Neuronal stem cell (in vitro differentiated cells): ENCODE data around the gene OR2D2.
A peak's percentile ranks its signal among the peaks of the same experiment; 100 is the strongest.
"Not testable (repeated sequence)": the region's sequence is repeated elsewhere in the genome, so short reads cannot be mapped to it uniquely, and the experiment has no call there.

Experiments
- DNase-seq: peaks from one replicate; pipeline ENCODE4 v3.0.0-alpha.2; 2013; ENCODE audit warnings: low spot score
- H2AFZ ChIP-seq: one replicate; pipeline ENCODE4 v1.6.1; 2013; ENCODE audit warnings: mild to moderate bottlenecking, low read length, inconsistent platforms
- H2AK5ac ChIP-seq: 2 replicates; pipeline ENCODE4 v1.6.1; 2013; ENCODE audit warnings: low read depth, mild to moderate bottlenecking, inconsistent platforms, low read length, moderate library complexity, mixed read lengths
- H2BK120ac ChIP-seq: 2 replicates; pipeline ENCODE4 v1.6.1; 2013; ENCODE audit warnings: low read depth, mild to moderate bottlenecking, inconsistent platforms, low read length, moderate library complexity, mixed read lengths
- H2BK12ac ChIP-seq: one replicate; pipeline ENCODE4 v1.6.1; 2013; ENCODE audit warnings: low read length, inconsistent platforms
- H2BK15ac ChIP-seq: 2 replicates; pipeline ENCODE4 v1.6.1; 2013; ENCODE audit warnings: mild to moderate bottlenecking, low read length, inconsistent platforms, mixed read lengths
- H2BK5ac ChIP-seq: one replicate; pipeline ENCODE4 v1.6.1; 2013; ENCODE audit warnings: inconsistent platforms, mild to moderate bottlenecking, low read length, moderate library complexity
- H3K14ac ChIP-seq: one replicate; pipeline ENCODE4 v1.6.1; 2013; ENCODE audit warnings: low read length, inconsistent platforms
- H3K18ac ChIP-seq: 2 replicates; pipeline ENCODE4 v1.6.1; 2013; ENCODE audit warnings: low read length, inconsistent platforms
- H3K23ac ChIP-seq: 2 replicates; pipeline ENCODE4 v1.6.1; 2013; ENCODE audit warnings: low read depth, mild to moderate bottlenecking, mixed read lengths, low read length, inconsistent platforms; ENCODE audit not compliant: poor library complexity
- H3K27ac ChIP-seq: replicated peaks from 3 replicates; pipeline ENCODE4 v1.5.1; 2013; ENCODE audit warnings: low read length, inconsistent platforms
- H3K27me3 ChIP-seq, 3 experiments: 2 replicates each; pipeline ENCODE4 v1.6.1; 2013; ENCODE audit warnings: low read length in 3 of 3, mild to moderate bottlenecking in 2 of 3, inconsistent platforms in 1 of 3, low read depth in 1 of 3, mixed read lengths in 1 of 3, moderate library complexity in 1 of 3; ENCODE audit not compliant: control insufficient read depth in 3 of 3, insufficient read depth in 3 of 3
- H3K36me3 ChIP-seq, 2 donors: replicated peaks in 1 of 2; 2 replicates each; pipeline ENCODE4 v1.6.1; 2013; ENCODE audit warnings: low read length in 2 of 2; ENCODE audit not compliant: control insufficient read depth in 2 of 2, insufficient read depth in 2 of 2
- H3K4ac ChIP-seq: 2 replicates; pipeline ENCODE4 v1.6.1; 2013; ENCODE audit warnings: inconsistent platforms, mild to moderate bottlenecking, low read length, moderate library complexity
- H3K4me1 ChIP-seq, 2 donors: 1 replicate in 1 of 2; 2 replicates in 1 of 2; pipeline ENCODE4 v1.6.1; 2013; ENCODE audit warnings: low read length in 2 of 2, low read depth in 1 of 2; ENCODE audit not compliant: control insufficient read depth in 2 of 2, insufficient read depth in 1 of 2
- H3K4me2 ChIP-seq: one replicate; pipeline ENCODE4 v1.6.1; 2013; ENCODE audit warnings: mild to moderate bottlenecking, low read length, inconsistent platforms; ENCODE audit not compliant: insufficient read depth, poor library complexity, severe bottlenecking
- H3K4me3 ChIP-seq, 2 donors: 2 replicates each; pipeline ENCODE4 v1.5.1; 2013; ENCODE audit warnings: low read length in 2 of 2, mild to moderate bottlenecking in 2 of 2, inconsistent platforms in 1 of 2, moderate library complexity in 1 of 2
- H3K79me1 ChIP-seq: one replicate; pipeline ENCODE4 v1.6.1; 2013; ENCODE audit warnings: low read depth, mild to moderate bottlenecking, inconsistent platforms, low read length, moderate library complexity
- H3K9ac ChIP-seq: one replicate; pipeline ENCODE4 v1.6.1; 2013; ENCODE audit warnings: mild to moderate bottlenecking, low read depth, low read length, inconsistent platforms; ENCODE audit not compliant: poor library complexity
- H3K9me3 ChIP-seq, 2 donors: replicated peaks in 1 of 2; 2 replicates each; pipeline versions ENCODE3 to v1.6.1; 2013; ENCODE audit warnings: low read length in 2 of 2, mild to moderate bottlenecking in 2 of 2, inconsistent platforms in 1 of 2, low read depth in 1 of 2, mixed read lengths in 1 of 2, moderate library complexity in 1 of 2; ENCODE audit not compliant: control insufficient read depth in 2 of 2, insufficient read depth in 1 of 2
- H4K8ac ChIP-seq: one replicate; pipeline ENCODE4 v1.6.1; 2013; ENCODE audit warnings: low read depth, mild to moderate bottlenecking, inconsistent platforms, low read length, moderate library complexity
- H4K91ac ChIP-seq: one replicate; pipeline ENCODE4 v1.6.1; 2013; ENCODE audit warnings: low read length, low read depth, mild to moderate bottlenecking, inconsistent platforms; ENCODE audit not compliant: poor library complexity
- WGBS, 2 donors: extraction: QIAGEN DNeasy Blood & Tissue Kit; methylation state at CpG; one replicate each; pipeline ENCODE4 v1.1.7; 2013; ENCODE audit warnings: missing lambda C conversion rate in 2 of 2, mixed read lengths in 1 of 2; ENCODE audit not compliant: insufficient read length in 2 of 2, insufficient replicate concordance in 1 of 2; ENCODE audit errors: extremely low coverage in 2 of 2; 5-methylcytosine and 5-hydroxymethylcytosine counted together

OR2D2 gene

GRCh38 chr11:6888830-6889229 lies 3.5 kb downstream of the OR2D2 start:
- Histone ChIP-seq H4K91ac (no peak overlapping the region), H3K18ac (no peak overlapping the region), H2BK12ac (no peak overlapping the region), H2BK5ac (no peak overlapping the region), H2BK15ac (no peak overlapping the region), H3K79me1 (no peaks in the 10 kb centered on the region), H4K8ac (no peak overlapping the region), H3K4me1 (no peaks in the 10 kb centered on the region), H3K4me2 (no peak overlapping the region), H3K9me3 (no peaks in the 10 kb centered on the region), H2AK5ac (no peak overlapping the region), H3K14ac (no peak overlapping the region), H2AFZ (no peak overlapping the region), H3K36me3 (no peaks in the 10 kb centered on the region), H3K4ac (no peak overlapping the region), H2BK120ac (no peak overlapping the region), H3K9ac (no peak overlapping the region), H3K4me3 (no peak overlapping the region), H3K23ac (no peak overlapping the region), H3K27me3 (no peaks in the 10 kb centered on the region), H3K27ac (no peak overlapping the region)
- DNase-seq: no peak
- no CpG with 5 or more reads among the region's 4 CpGs for WGBS, 2 donors

- H3K9ac ChIP-seq, H2BK120ac ChIP-seq, H4K91ac ChIP-seq, H2BK15ac ChIP-seq, H3K27me3 ChIP-seq, H2AK5ac ChIP-seq, H3K18ac ChIP-seq, H3K4ac ChIP-seq, H3K27ac ChIP-seq, H3K9me3 ChIP-seq, H3K4me2 ChIP-seq, H4K8ac ChIP-seq, H3K36me3 ChIP-seq, H2BK5ac ChIP-seq, H3K4me3 ChIP-seq, H2BK12ac ChIP-seq, H3K14ac ChIP-seq, H3K23ac ChIP-seq, H2AFZ ChIP-seq, DNase-seq, H3K79me1 ChIP-seq, H3K4me1 ChIP-seq: not testable (repeated sequence)
- no CpG with 5 or more reads among the region's 5 CpGs for WGBS, 2 donors
These were observed 4.6 kb downstream of the OR2D2 start for GRCh38 chr11:6887711-6888110.

- Histone ChIP-seq H2BK12ac (no peak overlapping the region), H2AK5ac (no peak overlapping the region), H2BK5ac (no peak overlapping the region)
These were observed 9.5 kb downstream of the OR2D2 start for GRCh38 chr11:6882751-6883150.

GRCh38 chr11:6876914-6877313 lies 15.4 kb downstream of the OR2D2 start:
- Histone ChIP-seq H2AK5ac (no peak overlapping the region), H3K79me1 (no peaks in the 10 kb centered on the region), H3K23ac (no peak overlapping the region), H3K14ac (peak overlapping the region; percentile 63), H2BK15ac (no peak overlapping the region), H3K4ac (no peak overlapping the region), H2AFZ (no peak overlapping the region), H3K4me1 (no peaks in the 10 kb centered on the region), H3K9ac (no peak overlapping the region), H3K9me3 (no peaks in the 10 kb centered on the region), H2BK120ac (no peak overlapping the region), H3K27ac (no peak overlapping the region), H4K91ac (no peak overlapping the region), H2BK5ac (no peak overlapping the region), H3K36me3 (no peaks in the 10 kb centered on the region), H4K8ac (no peak overlapping the region), H3K4me2 (no peak overlapping the region), H3K4me3 (no peak overlapping the region), H3K27me3 (no peaks in the 10 kb centered on the region), H3K18ac (no peak overlapping the region), H2BK12ac (no peak overlapping the region)
- no CpG with 5 or more reads among the region's 3 CpGs for WGBS, 2 donors
- DNase-seq: no peak

More at GRCh38 chr11:6882751-6883150, 9.5 kb downstream of the OR2D2 start:
- no peak for DNase-seq
- Histone ChIP-seq H2BK120ac (no peak overlapping the region), H3K4me3 (no peak overlapping the region), H3K27me3 (no peaks in the 10 kb centered on the region), H3K4me2 (no peak overlapping the region), H3K27ac (no peak overlapping the region), H3K9ac (no peak overlapping the region), H4K8ac (no peak overlapping the region), H3K23ac (no peak overlapping the region), H3K14ac (no peak overlapping the region), H3K36me3 (no peaks in the 10 kb centered on the region), H3K4me1 (no peaks in the 10 kb centered on the region), H3K18ac (no peak overlapping the region), H2BK15ac (no peak overlapping the region), H3K79me1 (no peaks in the 10 kb centered on the region), H3K4ac (no peak overlapping the region), H2AFZ (no peak overlapping the region), H3K9me3 (no peaks in the 10 kb centered on the region), H4K91ac (no peak overlapping the region)
